HG02759 (cell line): ENCODE measurements around the gene BTBD3.

Experiments
- ATAC-seq: cut with Tn5 transposase; IDR thresholded peaks from one replicate; pipeline ENCODE4 v1.9.1; 2021; ENCODE audit warnings: mild to moderate bottlenecking, moderate library complexity; ENCODE audit not compliant: unreplicated experiment

BTBD3 gene

GRCh38 chr20:11912659-11913415, 4.9 kb upstream of the BTBD3 start:
- ATAC-seq = no peak

- ATAC-seq = no peak
Measured at GRCh38 chr20:11918391-11918845, 725 bp downstream of the BTBD3 start.

- ATAC-seq = no peak
Measured at GRCh38 chr20:11918981-11919380, 1.3 kb downstream of the BTBD3 start.

GRCh38 chr20:11919581-11919980, 1.9 kb downstream of the BTBD3 start:
- no peak for ATAC-seq

GRCh38 chr20:11920083-11920482, 2.4 kb downstream of the BTBD3 start:
- ATAC-seq = no peak

DNA sequence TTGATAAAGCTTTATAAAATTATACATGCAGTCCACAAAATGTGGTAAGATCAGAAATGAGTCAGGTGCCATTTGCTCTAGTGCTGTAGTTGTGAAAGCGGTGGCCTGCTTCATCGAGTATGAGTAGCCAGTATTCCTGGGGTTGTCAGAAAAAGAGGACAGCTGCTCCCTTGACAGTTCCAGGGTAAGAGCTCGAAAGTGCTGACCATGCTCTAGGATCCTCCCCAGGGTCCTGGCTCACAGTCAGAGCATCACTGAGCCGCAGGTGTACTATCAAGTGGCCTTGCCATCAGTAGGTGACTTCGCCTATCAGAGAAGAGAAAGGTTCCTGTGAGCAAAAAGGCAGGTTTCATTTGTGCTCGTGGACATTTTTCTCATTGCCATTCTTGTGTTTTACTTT, 3.6 kb downstream of the BTBD3 start:
- ATAC-seq = no peak

DNA sequence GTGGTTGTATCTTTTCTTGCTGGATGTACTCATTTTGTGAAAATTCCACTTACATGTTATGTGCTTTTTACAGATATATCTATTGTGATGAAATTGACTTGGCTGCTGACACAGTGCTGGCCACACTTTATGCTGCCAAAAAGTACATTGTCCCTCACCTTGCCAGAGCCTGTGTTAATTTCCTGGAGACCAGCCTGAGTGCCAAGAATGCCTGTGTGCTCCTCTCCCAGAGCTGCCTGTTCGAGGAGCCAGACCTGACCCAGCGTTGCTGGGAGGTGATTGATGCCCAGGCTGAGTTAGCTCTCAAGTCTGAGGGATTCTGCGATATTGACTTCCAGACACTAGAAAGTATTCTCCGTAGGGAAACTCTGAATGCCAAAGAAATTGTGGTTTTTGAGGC, 4.9 kb downstream of the BTBD3 start:
- ATAC-seq = no peak

DNA sequence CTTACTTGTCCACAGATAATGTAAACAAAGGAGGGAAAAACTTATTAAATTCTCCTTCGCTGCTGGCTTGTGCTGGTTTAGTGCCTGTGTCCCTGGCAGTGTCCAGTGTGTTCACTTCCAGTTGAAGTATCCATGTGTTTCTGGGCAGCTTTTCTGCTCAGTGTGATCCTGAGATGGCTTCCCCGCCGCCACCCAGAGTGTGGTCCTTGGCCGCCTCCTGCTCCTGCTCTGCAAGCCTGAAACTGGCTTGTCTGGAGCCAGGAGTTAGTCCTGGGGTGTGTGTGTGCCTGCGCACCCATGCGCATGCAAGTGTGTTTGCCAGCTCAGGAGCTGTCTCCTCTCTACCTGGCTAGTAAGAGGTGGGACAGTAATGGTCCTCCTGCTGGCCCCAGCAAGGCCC, 7.2 kb downstream of the BTBD3 start:
- no peak for ATAC-seq

- ATAC-seq = no peak
Measured at GRCh38 chr20:11926292-11926998, 8.8 kb downstream of the BTBD3 start.

DNA sequence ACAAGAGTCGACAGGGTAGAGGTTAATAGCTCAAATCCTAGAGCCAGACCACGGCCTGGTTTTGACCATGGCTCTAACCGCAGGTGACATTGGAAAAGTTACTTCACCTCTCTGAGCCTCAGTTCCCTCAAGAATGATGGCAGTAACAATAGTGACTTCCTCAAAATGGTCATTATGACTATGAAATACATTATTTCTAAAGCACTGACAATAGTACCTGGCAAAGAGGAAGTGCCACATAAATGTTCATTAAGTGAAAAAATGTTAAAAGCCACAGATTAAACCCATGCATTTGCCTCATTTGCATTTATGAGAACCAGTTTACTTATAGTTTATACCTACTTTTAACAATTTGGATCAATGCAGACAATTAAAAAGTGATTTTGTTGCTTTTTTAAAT, 12.3 kb downstream of the BTBD3 start:
- ATAC-seq = no peak

- no peak for ATAC-seq
Measured at GRCh38 chr20:11935212-11936154, 17.8 kb downstream of the BTBD3 start.

- ATAC-seq = no peak
Measured at GRCh38 chr20:11936157-11936556, 18.5 kb downstream of the BTBD3 start.

GRCh38 chr20:11937230-11937629, 19.5 kb downstream of the BTBD3 start:
- no peak for ATAC-seq

- no peak for ATAC-seq
Measured at GRCh38 chr20:11941593-11942246, 24.0 kb downstream of the BTBD3 start.

DNA sequence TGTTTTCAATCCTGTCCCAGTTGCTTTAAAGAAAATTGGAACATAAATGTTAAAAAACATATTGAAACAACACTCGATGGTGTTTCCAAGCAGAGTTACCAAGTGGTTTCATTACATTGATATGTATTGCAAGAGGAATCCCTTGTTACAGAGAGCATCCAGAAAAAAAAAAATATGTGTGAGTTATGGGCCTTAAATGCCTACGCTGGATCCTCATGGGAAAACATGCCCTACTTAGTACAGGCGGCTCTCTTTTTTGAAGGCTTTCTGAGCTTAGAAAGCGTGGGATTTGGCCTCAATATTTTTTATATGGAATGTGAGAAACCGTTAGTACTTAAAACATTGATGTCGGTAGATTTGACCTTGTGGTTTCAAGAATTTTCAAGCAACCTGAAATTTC, 26.1 kb downstream of the BTBD3 start:
- ATAC-seq = no peak

DNA sequence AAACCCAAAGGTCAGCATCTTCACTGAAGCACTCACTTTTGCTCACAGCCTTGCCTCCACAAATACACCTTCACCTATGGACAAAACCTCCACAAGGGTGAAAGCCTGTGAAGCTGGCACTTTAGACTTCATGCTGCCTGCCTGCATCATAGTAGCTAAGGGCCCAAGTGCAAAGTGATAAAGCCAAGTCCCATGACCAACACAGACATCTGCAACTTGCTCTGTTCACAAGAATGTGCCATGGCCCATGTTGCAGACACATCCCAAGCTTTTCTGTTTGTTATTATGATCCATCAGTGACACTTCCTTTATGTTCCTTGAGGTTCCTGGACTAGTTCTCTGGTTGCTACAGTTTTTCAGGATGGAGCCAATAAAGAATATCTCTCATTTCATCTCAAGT, 31.1 kb downstream of the BTBD3 start:
- ATAC-seq = no peak

GRCh38 chr20:11949711-11950110, 32.0 kb downstream of the BTBD3 start:
- ATAC-seq = no peak

- no peak for ATAC-seq
Measured at GRCh38 chr20:11951696-11952095, 34.0 kb downstream of the BTBD3 start.

- ATAC-seq = no peak
Measured at GRCh38 chr20:11952639-11953038, 34.9 kb downstream of the BTBD3 start.

DNA sequence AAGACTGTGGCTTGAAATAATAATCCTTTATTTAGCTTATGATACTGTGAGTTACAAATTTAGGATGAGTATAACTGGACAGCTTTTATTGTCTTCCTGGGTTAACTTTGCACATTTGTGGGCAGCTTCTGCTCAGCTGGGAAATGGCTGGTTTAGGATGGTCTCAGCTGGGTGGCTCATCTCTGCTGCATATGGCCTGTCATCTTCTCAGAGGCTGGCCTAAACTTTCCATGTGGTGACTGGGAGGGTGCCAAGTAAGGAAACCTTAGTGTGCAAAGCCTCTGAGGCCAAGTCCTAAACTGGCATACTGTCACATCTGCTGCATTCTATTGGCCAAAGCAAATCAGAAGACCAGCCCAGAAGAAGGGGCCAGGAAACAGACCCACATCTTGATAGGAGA, 40.2 kb downstream of the BTBD3 start:
- no peak for ATAC-seq

- ATAC-seq = no peak
Measured at GRCh38 chr20:11958855-11959254, 41.2 kb downstream of the BTBD3 start.
